IgD-negative memory B cell (primary cell): ENCODE data around the gene FRRS1. TPM values are rescaled to one million over a fixed set of nuclear protein-coding genes. Genes with fewer than 3 reads are reported as not detected.

ENCODE experiments used
- H3K27ac Mint-ChIP-seq, 3 donors: one replicate each; pipeline ENCODE4 v1.8.0; 2020 to 2022; ENCODE audit warnings: mild to moderate bottlenecking in 3 of 3, mixed read lengths in 3 of 3, moderate library complexity in 1 of 3
- H3K27me3 Mint-ChIP-seq: one replicate; pipeline ENCODE4 v1.8.0; 2021; ENCODE audit warnings: mixed read lengths
- H3K36me3 Mint-ChIP-seq: one replicate; pipeline ENCODE4 v1.8.0; 2020; ENCODE audit warnings: mild to moderate bottlenecking, mixed read lengths
- H3K4me1 Mint-ChIP-seq, 3 donors: one replicate each; pipeline ENCODE4 v1.8.0; 2020 to 2022; ENCODE audit warnings: mixed read lengths in 3 of 3, mild to moderate bottlenecking in 1 of 3
- H3K4me3 Mint-ChIP-seq, 4 donors: one replicate each; pipeline ENCODE4 v1.8.0; 2020 to 2022; ENCODE audit warnings: mild to moderate bottlenecking in 4 of 4, mixed read lengths in 4 of 4, moderate library complexity in 3 of 4
- H3K9me3 Mint-ChIP-seq, 3 donors: one replicate each; pipeline ENCODE4 v1.8.0; 2020 to 2021; ENCODE audit warnings: mixed read lengths in 3 of 3, mild to moderate bottlenecking in 1 of 3
- polyA plus RNA-seq: library from polyadenylated mRNA; unstranded; fragments of 300-500 nt; fragmentation: Illumina TruSeq; gene quantifications from one replicate; pipeline ENCODE4 v1.2.3, GENCODE V29; 2021

Gene FRRS1
- polyA plus RNA-seq, 1 donor from 2014 or later = 0.33 TPM

DNA sequence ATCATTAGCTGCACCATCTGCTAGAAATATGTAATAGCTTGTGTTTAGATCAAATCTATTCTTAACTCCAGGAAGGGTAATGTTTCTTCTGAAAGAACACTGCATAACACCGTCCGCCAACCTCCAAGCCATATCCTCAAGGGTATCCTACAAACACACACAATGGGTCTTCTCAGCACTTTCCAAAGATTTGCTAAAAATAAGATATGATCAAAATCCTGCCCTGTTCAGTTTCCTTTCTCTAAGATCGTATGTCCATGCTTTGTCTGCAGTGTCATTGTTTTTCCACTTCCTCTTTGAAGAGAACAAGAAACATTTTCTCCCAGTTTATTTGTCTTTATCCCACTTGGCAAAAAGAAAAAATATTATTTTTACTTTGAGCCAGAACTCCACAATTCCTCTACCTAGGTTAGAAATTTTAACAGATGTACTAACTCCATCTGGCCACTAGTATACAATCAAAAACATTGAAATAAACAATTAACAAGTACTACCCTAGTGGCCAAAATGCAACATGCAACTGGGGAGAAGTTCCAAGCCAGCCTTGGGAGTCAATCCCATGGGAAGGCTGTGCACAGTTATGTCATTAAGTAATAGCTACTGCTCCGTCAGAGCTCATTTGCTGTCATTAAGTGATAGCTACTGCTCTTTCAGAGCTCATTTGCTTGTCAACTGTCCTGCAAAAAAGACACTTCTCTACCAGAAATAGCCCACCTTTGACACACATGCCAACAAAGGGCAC, 37.8 kb downstream of the FRRS1 start:
- H3K4me1 Mint-ChIP-seq = no peaks in the 10 kb centered on the region
- H3K27ac Mint-ChIP-seq = no peak overlapping the region

DNA sequence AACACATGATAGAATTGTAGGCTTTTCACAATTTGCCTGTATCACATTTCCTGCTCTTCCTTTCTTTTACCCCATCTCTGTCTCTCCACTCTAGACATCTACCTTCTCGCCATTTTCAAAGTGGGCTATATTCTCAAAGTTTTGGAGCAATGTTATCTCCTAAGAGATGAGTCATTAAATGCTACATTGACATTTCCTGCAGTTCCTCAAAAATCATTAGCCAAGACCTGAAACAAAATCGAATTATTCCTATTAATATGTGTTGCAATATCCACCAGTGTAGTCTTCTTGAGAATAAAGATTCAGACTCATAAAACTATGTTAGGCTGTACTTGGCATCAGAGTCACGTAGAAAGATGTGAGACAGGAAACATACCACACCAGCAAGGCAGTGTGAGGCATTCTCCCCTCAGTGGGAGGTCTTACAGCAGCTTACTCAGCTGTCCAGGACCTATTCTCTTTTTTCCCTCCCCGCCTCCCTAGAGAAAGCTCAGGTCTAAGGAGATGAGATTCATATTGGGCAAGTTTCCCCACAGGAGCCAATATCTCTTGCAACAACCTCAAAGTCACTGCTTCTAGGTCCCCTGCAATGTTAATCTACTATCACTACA, 38.8 kb downstream of the FRRS1 start:
- H3K27me3 Mint-ChIP-seq = no peaks in the 10 kb centered on the region
- H3K27ac Mint-ChIP-seq = no peak overlapping the region
- peaks cover 9% of the 10 kb centered on the region for H3K36me3 Mint-ChIP-seq
- H3K4me1 Mint-ChIP-seq = no peaks in the 10 kb centered on the region
- no peaks in the 10 kb centered on the region for H3K9me3 Mint-ChIP-seq
- H3K4me3 Mint-ChIP-seq = no peak overlapping the region

More for the DNA sequence above, 37.8 kb downstream of the FRRS1 start:
- no peaks in the 10 kb centered on the region for H3K9me3 Mint-ChIP-seq
- no peak overlapping the region for H3K4me3 Mint-ChIP-seq
- H3K36me3 Mint-ChIP-seq = peaks cover 8% of the 10 kb centered on the region
- H3K27me3 Mint-ChIP-seq = no peaks in the 10 kb centered on the region

DNA sequence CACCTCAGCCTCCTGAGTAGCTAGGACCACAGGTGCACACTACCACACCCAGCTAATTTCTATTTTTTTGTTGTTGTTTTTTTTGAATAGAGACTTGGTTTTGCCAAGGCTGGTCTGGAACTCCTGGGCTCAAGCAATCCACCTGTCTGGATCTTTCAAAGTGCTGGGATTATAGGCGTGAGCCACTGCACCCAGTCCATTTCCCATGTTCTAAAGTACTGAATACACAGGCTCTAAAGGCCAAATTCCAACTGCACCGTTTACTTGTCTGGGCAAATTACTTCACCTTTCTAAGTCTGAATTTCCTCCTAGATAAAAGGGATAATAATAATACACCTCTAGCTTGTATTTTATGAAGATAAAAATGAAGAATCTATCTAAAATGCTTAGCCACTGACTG, 39.6 kb downstream of the FRRS1 start:
- Mint-ChIP-seq H3K9me3 (no peaks in the 10 kb centered on the region), H3K4me3 (no peak overlapping the region), H3K27ac (no peak overlapping the region), H3K27me3 (no peaks in the 10 kb centered on the region), H3K4me1 (no peaks in the 10 kb centered on the region), H3K36me3 (peaks cover 9% of the 10 kb centered on the region)

DNA sequence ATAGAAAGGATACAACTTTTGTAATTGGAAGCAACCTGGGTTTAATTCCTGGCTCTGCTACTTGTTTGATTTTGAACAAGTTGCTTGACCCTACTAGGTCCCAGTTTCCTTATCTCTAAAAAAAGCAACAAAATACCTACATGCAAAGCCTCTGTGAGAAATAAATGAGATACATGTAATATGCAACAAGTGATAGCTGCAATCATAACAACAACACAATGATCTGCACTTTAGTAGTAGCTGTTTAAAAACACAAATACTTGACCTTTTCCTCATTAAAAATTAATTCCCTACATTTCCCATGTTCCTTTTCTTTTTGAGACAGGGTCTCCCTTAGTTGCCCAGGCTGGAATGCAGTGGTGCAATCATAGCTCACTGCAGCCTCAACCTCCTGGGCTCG, 40.0 kb downstream of the FRRS1 start:
- Mint-ChIP-seq H3K4me1 (no peaks in the 10 kb centered on the region), H3K4me3 (no peak overlapping the region), H3K27ac (no peak overlapping the region), H3K27me3 (no peaks in the 10 kb centered on the region), H3K9me3 (no peaks in the 10 kb centered on the region), H3K36me3 (peaks cover 9% of the 10 kb centered on the region)

DNA sequence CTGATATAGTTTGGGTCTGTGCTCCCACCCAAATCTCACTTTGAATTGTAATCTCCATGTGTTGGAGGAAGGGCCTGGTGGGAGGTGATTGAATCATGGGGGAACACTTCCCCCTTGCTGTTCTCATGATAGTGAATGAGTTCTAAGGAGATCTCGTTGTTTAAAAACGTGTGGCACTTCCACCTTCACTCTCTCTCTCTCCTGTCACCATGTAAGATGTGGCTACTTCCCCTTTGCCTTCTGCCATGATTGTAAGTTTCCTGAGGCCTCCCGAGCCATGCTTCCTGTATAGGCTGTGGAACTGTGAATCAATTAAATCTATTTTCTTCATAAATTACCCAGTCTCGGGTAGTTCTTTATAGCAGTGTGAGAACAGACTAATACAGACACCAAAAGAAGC, 40.4 kb downstream of the FRRS1 start:
- Mint-ChIP-seq H3K9me3 (no peaks in the 10 kb centered on the region), H3K27me3 (no peaks in the 10 kb centered on the region), H3K4me3 (no peak overlapping the region), H3K36me3 (peaks cover 9% of the 10 kb centered on the region), H3K27ac (no peak overlapping the region), H3K4me1 (no peaks in the 10 kb centered on the region)

DNA sequence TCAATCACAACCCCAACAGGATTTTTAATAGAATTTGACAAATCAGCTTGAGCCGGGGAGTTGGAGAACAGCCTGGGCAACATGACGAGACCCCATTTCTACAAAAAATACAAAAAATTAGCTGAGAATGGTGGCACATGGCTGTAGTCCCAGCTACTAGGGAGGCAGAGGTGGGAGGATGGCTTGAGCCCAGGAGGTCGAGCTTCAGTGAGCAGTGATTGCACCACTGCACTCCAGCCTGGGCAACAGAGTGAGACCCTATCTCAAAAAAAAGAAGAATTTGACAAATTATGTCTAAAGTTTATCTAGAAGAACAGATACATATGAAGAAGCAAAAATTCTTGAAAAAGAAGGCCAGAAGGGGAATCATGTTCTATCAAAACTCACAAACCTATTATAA, 43.2 kb downstream of the FRRS1 start:
- peaks cover 0 to 2% (median 0%) of the 10 kb centered on the region in 3 donors for H3K4me1 Mint-ChIP-seq
- H3K36me3 Mint-ChIP-seq = peaks cover 4% of the 10 kb centered on the region
- H3K4me3 Mint-ChIP-seq = no peak overlapping the region
- H3K9me3 Mint-ChIP-seq = no peaks in the 10 kb centered on the region
- H3K27me3 Mint-ChIP-seq = no peaks in the 10 kb centered on the region
- no peak overlapping the region for H3K27ac Mint-ChIP-seq

DNA sequence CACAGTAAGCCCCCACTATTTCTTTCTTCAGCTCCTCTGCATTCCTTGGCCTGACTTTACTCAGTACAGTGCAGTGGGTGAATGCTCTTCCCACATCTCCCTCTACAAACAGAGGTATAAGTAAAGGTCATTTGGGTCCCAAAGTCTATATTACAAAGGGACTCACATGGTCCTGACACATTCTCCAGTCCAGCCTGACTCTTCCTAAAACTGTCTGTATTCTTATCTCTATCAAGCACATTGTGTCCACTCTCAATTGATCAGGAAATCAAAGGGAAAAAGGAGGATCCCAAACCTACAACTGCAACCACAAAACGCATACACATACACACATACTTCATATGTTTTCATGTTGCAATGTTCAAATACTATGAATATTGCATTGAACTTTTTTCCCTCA, 49.4 kb downstream of the FRRS1 start:
- Mint-ChIP-seq H3K27ac (no peak overlapping the region), H3K36me3 (peaks cover 9% of the 10 kb centered on the region), H3K4me1 (peaks cover 0 to 2% (median 0%) of the 10 kb centered on the region in 3 donors), H3K9me3 (no peaks in the 10 kb centered on the region), H3K27me3 (no peaks in the 10 kb centered on the region), H3K4me3 (no peak overlapping the region)

DNA sequence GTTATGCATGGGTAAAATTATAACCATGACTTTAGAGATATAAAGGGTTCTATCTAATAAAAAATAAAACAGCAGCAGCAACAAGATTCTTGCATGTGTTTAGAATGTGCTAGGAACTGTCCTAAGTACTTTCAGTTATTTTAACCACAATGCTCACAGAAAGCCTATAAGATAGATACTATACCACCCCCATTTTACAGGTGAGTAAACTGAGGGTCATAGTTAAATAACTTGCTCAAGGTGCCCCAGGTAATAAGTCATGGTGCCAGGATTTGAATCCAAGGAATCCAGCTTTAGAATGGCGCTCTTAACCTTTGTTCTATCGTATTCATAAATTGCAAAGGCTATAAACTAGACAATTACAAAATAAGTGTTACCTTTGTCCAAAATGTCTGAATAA, 53.4 kb downstream of the FRRS1 start:
- Mint-ChIP-seq H3K27me3 (no peaks in the 10 kb centered on the region), H3K9me3 (no peaks in the 10 kb centered on the region), H3K27ac (no peak overlapping the region), H3K36me3 (peaks cover 10% of the 10 kb centered on the region), H3K4me3 (no peak overlapping the region), H3K4me1 (no peaks in the 10 kb centered on the region)

DNA sequence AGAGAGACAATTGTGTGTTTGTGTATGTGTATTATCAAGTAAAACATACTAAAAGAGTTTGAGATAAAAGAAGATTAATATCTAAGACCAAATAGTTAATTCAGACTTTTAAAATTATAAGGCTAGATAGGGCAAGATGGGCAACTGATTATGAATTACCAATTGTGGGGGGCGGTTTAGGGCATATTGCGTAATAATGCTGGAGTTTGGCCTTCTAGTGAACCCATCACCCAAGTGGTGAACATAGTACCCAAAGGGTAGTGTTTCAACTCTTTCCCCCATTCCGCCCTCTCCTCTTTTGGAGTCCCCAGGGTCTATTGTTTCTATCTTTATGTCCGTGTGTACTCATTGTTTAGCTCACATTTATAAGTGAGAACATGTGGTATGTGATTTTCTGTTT, 55.4 kb downstream of the FRRS1 start:
- Mint-ChIP-seq H3K27ac (no peak overlapping the region), H3K36me3 (peaks cover 7% of the 10 kb centered on the region), H3K4me1 (no peaks in the 10 kb centered on the region), H3K4me3 (no peak overlapping the region), H3K9me3 (no peaks in the 10 kb centered on the region), H3K27me3 (no peaks in the 10 kb centered on the region)

DNA sequence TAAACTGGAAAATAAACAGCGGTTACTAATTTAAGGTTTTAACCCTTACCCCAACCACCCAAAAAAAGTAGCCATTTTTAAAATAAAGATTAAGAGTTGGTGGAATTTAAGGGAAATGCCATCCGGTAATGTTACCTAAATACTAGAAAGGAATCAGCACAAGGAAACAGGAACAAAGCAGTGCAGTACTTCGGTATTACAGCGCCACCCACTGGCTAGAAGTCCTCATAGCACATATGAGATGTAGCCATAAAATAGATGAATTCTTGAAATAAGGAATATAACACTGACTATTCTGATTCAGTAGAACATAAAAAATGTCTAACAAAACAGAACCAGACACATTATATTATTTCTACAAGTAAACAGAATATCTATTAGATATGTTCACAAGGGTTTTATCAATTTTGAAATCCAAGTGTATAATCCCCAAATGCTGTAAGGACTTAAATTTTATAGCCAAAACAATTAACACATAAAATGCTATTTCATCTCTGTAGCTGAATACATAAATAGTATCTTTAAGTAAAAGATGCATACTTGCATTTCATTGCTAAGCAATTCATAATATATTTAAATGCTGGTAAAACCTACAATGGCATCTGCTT, 58.8 kb downstream of the FRRS1 start:
- Mint-ChIP-seq H3K4me3 (no peak overlapping the region), H3K27me3 (peaks cover 2% of the 10 kb centered on the region), H3K4me1 (peaks cover 3 to 7% (median 6%) of the 10 kb centered on the region in 3 donors), H3K27ac (no peak overlapping the region), H3K9me3 (no peaks in the 10 kb centered on the region), H3K36me3 (peaks cover 2% of the 10 kb centered on the region)

DNA sequence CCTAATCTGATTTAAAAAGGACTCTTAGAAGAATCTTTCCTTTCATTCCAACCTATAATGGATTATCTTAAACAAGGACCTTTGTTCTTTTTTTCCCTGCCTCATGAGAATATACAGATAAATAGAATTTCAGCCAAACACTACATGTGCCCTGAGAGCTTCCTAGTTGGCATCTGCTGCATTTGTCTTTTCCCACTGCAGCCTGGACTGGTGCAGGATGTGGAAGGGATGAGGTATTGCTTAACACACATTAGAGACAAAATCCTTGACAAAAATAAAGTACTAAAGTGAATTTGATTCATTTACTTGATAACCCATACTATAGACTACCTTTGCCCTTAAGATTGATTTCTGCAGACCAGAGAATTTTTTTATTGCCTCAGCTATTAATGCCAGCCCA, 61.0 kb downstream of the FRRS1 start:
- H3K27ac Mint-ChIP-seq = no peak overlapping the region
- no peak overlapping the region for H3K4me3 Mint-ChIP-seq
- peaks cover 3 to 7% (median 6%) of the 10 kb centered on the region in 3 donors for H3K4me1 Mint-ChIP-seq
- H3K9me3 Mint-ChIP-seq = peaks cover 0 to 2% (median 0%) of the 10 kb centered on the region in 3 donors
- peaks cover 2% of the 10 kb centered on the region for H3K27me3 Mint-ChIP-seq
- H3K36me3 Mint-ChIP-seq = peaks cover 2% of the 10 kb centered on the region

DNA sequence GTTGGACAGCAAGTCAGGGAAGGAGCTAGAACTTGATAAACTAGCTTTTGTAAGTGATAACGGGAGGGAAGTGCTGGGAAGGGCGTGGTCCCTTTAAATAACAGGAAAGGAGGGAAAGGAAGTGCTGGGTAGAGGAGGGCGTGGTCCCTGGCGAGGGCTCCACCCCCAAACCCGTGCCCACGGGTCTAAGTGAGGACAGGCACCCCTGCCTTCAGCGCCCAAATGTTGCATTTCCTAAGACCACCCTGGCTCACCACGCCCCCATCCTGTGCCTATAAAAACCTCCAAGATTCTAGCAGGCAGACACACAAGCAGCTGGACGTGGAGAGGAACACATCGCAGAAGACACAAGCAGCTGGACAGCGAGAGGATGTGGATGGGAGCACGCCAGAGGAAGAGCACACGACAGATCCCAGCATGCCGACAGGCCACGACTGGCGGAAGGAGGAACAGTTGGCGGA, 62.0 kb downstream of the FRRS1 start:
- Mint-ChIP-seq H3K4me1 (peaks cover 3 to 7% (median 6%) of the 10 kb centered on the region in 3 donors), H3K27me3 (peaks cover 2% of the 10 kb centered on the region), H3K4me3 (peak overlapping the region in 2 of 4 donors; percentile 30 to 39), H3K9me3 (peaks cover 0 to 2% (median 0%) of the 10 kb centered on the region in 3 donors), H3K36me3 (no peaks in the 10 kb centered on the region), H3K27ac (no peak overlapping the region)

DNA sequence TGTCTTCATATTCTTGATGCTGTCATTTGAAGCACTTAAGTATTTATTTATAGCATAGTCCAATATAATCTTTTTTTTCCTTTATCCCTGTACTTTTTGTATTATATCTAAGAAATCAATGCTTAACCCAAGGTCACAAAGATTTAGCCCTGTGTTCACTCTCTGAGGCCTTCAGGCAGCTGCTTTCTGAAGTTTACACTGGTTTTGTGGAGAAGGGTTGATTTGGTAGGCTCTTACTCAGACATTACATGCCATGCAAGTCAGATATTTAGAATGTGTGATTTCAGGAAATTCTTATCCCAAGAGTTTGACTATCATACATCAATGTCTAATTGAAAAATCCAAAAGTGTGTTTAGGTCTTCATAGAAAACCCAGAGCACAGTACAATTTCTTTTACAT, 64.2 kb downstream of the FRRS1 start:
- H3K27ac Mint-ChIP-seq = no peak overlapping the region
- H3K27me3 Mint-ChIP-seq = peaks cover 5% of the 10 kb centered on the region
- H3K4me1 Mint-ChIP-seq = peaks cover 3 to 7% (median 7%) of the 10 kb centered on the region in 3 donors
- no peaks in the 10 kb centered on the region for H3K36me3 Mint-ChIP-seq
- no peak overlapping the region for H3K4me3 Mint-ChIP-seq
- H3K9me3 Mint-ChIP-seq = peaks cover 0 to 2% (median 0%) of the 10 kb centered on the region in 3 donors

DNA sequence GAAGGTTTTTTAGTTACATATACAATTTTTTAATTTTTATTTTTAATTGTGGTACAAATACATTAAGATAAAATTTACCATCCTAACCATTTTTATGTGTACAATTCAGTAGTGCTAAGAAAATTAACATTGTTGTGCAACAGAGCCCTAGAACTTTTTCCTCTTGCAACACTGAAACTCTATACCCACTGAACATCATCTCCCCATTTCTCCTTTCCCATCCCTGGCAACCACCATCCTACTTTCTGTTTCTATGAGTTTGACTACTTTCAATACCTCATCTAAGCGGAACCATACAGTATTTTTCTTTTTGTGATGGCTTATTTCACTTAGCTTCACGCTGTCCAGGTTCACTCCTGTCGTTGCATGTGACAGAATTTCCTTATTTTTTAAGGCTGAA, 66.4 kb downstream of the FRRS1 start:
- Mint-ChIP-seq H3K36me3 (no peaks in the 10 kb centered on the region), H3K4me1 (peaks cover 3 to 7% (median 7%) of the 10 kb centered on the region in 3 donors), H3K9me3 (peaks cover 0 to 2% (median 0%) of the 10 kb centered on the region in 3 donors), H3K27me3 (peaks cover 5% of the 10 kb centered on the region), H3K27ac (no peak overlapping the region), H3K4me3 (no peak overlapping the region)

DNA sequence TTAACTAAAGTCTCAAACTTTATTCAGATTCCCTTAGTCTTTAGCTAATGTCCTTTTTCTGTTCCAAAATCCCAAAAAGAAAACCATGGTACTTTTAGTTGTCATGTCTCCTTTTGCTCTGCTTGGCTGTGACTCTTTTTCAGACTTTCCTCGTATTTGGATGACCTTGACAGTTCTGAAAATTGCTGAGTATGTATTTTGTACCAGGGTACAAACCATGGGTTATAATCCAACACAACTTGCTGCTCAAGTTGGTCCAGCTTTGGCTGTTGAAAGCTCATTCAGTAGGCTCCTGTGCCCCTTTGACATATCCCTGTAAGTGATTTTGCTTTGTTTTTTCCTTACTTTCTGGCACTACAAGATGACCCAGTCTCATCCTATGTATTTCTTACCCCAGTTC, 68.9 kb downstream of the FRRS1 start:
- H3K4me1 Mint-ChIP-seq = peaks cover 0 to 2% (median 0%) of the 10 kb centered on the region in 3 donors
- H3K4me3 Mint-ChIP-seq = no peak overlapping the region
- H3K27me3 Mint-ChIP-seq = peaks cover 4% of the 10 kb centered on the region
- no peak overlapping the region for H3K27ac Mint-ChIP-seq
- H3K9me3 Mint-ChIP-seq = peaks cover 0 to 2% (median 0%) of the 10 kb centered on the region in 3 donors
- H3K36me3 Mint-ChIP-seq = no peaks in the 10 kb centered on the region
